ENCODE results near the gene DOK7.

- no peak for TF ChIP-seq POLR2A (IDR thresholded peaks at IDR 0.05)
- TF ChIP-seq CTCF (IDR thresholded peaks at IDR 0.05) = no peak
Observed at GRCh38 chr4:3466691-3467600, 3.8 kb downstream of the DOK7 start.
